Lower leg skin (tissue), 4 donors: ENCODE results near the gene RBMS2. TPM values are rescaled to one million over a fixed set of nuclear protein-coding genes. Genes with fewer than 3 reads are reported as not detected.

ENCODE experiments used
- DNase-seq, 2 donors: peaks; one replicate each; pipeline ENCODE4 v3.0.0-alpha.2; 2019; ENCODE audit warnings: low spot score in 2 of 2
- H3K4me3 ChIP-seq: fragments of 200-600 bp; sonication (generic); 2 replicates; pipeline ENCODE4 v1.5.1; 2017; ENCODE audit warnings: mild to moderate bottlenecking, low read depth; ENCODE audit not compliant: poor library complexity, severe bottlenecking
- CTCF ChIP-seq, 3 donors: fragments of 450-650 bp; IDR thresholded peaks; one replicate each; pipeline ENCODE4 v1.5.1; 2016; ENCODE audit warnings: antibody characterized with exemption in 3 of 3, mild to moderate bottlenecking in 3 of 3, moderate library complexity in 2 of 3
- POLR2A ChIP-seq, 2 donors: fragments of 450-650 bp; IDR thresholded peaks; one replicate each; pipeline ENCODE4 v1.6.1; 2016 to 2017; ENCODE audit warnings: antibody characterized with exemption in 2 of 2, mild to moderate bottlenecking in 1 of 2, moderate library complexity in 1 of 2
- WGBS, 2 donors: methylation state at CpG; one replicate each; pipeline ENCODE4 v1.1.5; 2018; 5-methylcytosine and 5-hydroxymethylcytosine counted together
- intact Hi-C: fragments of 100-400 bp; cut with DNase I; formaldehyde crosslinking; loops from one replicate; pipeline ENCODE4 v1.15.0; 2023; ENCODE audit warnings: low total_unique reads
- total RNA-seq, 4 donors: library from RNA; depleted of rRNA; stranded (reverse); fragments of >200 nt; gene quantifications; one replicate each; pipeline ENCODE4 v1.1.0, GENCODE V29; 2016

The RBMS2 gene
- total RNA-seq, 4 donors from 2014 or later, result 12.7 to 14.9 (median 13.7) TPM

DNA sequence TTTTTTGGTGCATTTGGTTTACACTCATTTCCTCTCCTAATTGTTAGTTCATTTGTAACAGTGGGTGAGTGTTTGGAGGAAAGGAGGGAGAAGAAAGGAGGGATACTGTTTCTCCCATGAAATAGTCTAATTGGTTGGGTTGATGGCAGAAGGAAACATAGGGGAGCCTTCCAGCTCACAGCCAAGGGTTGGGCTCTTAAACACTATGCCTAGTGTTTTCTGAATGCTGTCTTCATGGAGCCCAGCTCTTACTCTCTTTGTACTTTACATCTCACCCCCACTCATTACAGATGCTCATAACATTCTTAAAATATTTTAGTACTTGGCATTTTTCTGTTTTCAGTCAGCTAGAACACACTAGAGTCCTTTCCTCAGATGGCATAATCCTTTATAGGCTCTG lies 70.3 kb downstream of the RBMS2 start:
- H3K4me3 ChIP-seq, result no peak overlapping the region
- TF ChIP-seq POLR2A (IDR thresholded peaks at IDR 0.05), result no peak
- TF ChIP-seq CTCF (IDR thresholded peaks at IDR 0.05), result no peak
- intact Hi-C loops, result no loop called here
- no peak for DNase-seq

DNA sequence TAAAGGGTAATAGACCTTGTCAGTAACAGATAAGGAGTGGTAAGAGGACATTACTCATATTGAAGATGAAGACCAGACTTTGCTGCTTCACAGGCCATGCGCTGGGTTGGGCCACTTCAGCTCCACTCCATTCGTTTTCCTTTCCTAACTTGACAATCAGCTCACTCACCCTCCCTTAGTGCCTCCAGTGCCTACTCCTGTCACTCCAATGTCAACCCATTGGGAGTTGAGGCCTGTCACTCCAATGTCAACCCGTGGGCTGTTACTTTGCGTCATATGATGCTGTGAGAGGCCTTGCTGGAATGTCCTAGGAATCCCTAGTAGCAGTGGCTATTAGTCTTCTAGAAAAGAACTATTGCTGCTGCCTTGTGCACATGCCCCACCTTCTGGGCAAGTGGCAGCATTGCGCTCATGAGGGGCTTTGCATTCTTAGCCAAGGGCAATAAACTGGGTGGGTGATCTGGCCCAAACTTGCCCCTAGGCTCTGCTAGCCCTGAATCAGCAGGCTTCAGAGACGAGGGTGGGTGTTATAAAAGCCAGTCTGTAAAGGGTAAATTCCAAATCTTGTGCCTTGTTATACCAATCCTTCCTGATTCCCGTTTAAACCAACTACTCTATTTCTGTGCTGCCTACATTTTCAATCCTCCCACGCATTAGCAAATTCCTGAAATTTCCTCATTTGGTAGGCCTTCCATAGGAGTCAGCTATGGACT lies 72.4 kb downstream of the RBMS2 start:
- no peak overlapping the region for H3K4me3 ChIP-seq
- WGBS, 2 donors, result 36 to 40% methylated on average over 8 of the region's 8 CpGs
- no peak for TF ChIP-seq POLR2A (IDR thresholded peaks at IDR 0.05)
- TF ChIP-seq CTCF (IDR thresholded peaks at IDR 0.05), result no peak
- intact Hi-C loops, result no loop called here
- DNase-seq, result peak in 1 of 2 donors; percentile 33

DNA sequence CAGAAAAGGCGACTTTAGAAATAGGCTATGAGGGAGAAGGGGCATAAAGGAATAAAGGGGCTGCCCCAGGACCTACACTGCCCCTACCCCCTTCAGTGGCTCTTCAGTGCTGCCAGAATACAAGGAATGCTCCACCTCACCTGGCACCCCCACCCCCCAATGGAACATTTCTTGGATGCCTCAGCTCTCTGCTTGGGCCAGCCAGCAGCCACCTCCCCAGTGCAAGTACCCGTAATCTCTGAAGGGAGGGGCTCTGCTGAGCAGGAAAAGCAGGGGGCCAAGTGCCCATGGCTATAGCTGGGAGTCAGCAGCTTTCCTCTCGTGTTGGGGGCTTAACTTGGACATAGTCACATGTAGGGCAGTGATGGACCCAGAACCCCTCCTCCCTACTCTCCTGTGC lies 75.2 kb downstream of the RBMS2 start:
- DNase-seq, result no peak
- intact Hi-C loops, result no loop called here
- TF ChIP-seq POLR2A (IDR thresholded peaks at IDR 0.05) (no peak), CTCF (IDR thresholded peaks at IDR 0.05) (no peak)
- WGBS, 2 donors, result 48 to 54% methylated on average over 3 of the region's 3 CpGs
- no peak overlapping the region for H3K4me3 ChIP-seq

DNA sequence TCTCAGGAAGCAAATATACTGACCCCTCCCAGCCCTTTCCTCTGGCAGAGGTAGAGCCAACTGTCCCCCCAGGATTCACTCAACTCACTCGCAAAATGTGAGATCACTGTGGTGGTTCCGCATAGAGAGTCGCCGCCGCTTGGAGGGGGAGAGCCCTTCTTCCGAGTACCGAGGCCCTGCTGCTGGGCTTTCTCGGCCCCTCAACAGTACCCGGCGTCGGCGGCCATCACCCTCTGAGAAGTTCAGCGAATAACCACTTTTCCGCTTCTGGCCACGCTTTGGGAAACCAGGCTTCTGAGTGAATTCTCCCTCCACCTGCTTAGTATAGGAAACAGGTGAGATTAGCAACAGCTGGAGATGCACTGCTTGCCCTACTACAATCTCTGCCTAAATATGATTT lies 77.4 kb downstream of the RBMS2 start:
- DNase-seq, result no peak
- no peak overlapping the region for H3K4me3 ChIP-seq
- WGBS, 2 donors, result 89 to 97% methylated on average over 15 of the region's 15 CpGs
- TF ChIP-seq POLR2A (IDR thresholded peaks at IDR 0.05) (no peak), CTCF (IDR thresholded peaks at IDR 0.05) (no peak)
- intact Hi-C loops, result no loop called here

- H3K4me3 ChIP-seq, result no peak overlapping the region
- TF ChIP-seq POLR2A (IDR thresholded peaks at IDR 0.05) (no peak), CTCF (IDR thresholded peaks at IDR 0.05) (no peak)
- intact Hi-C loops, result no loop called here
- DNase-seq, result no peak
- 63 to 72% methylated on average over 10 of the region's 10 CpGs for WGBS, 2 donors
Measured at GRCh38 chr12:56599797-56600196, 78.2 kb downstream of the RBMS2 start.

DNA sequence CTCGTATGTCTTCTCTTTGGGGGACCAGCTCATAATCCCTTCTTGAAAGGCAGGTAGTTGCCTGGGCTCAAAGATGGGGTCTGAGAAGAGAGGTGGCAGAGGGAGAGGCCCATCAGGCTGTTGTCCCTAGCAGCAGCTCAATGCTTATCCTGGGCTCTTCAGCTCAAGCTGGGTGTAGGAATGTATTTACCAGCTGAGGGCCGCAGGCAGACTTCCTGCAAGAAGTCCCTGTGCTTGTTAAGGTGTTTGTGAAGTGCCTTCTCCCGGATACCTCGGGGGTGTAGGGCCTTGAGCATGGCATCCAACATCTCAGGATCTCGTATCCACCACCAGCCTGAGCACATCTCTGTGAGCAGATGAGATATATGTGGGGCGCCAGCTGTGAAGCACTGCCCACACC lies 79.1 kb downstream of the RBMS2 start:
- no peak for TF ChIP-seq CTCF (IDR thresholded peaks at IDR 0.05)
- TF ChIP-seq POLR2A (IDR thresholded peaks at IDR 0.05), result no peak
- WGBS, 2 donors, result 69 to 92% methylated on average over 6 of the region's 6 CpGs
- no peak overlapping the region for H3K4me3 ChIP-seq
- intact Hi-C loops, result no loop called here
- no peak for DNase-seq
